ENCODE data around the gene RANBP3L. TPM values are rescaled to one million over a fixed set of nuclear protein-coding genes. Genes with fewer than 3 reads are reported as not detected.

Gene RANBP3L
- total and polyA plus RNA-seq, 10 of the 15 experiments (the other 5 are each of a cell fraction or from before 2014, with no cell fraction given), result 0.02 to 0.29 (median 0.06) TPM; not detected in 4

- SMC1A ChIA-PET (ENCODE audit: uncharacterized antibody, unreplicated experiment), result interaction anchor here (0.7 to 2.8 kb wide), 3 partner anchors 14 to 179 kb away, joined by 3 to 8 read pairs (median 3); no protein-coding TSS in a partner anchor
- no TSS peak for BruUV-seq (replicated peaks)
- Histone ChIP-seq H3K9me3 (replicated peaks; ENCODE audit: control insufficient read depth, insufficient read depth, low read length) (no peaks in the 10 kb centered on the region), H3K27me3 (replicated peaks in 1 of 2; ENCODE audit: control insufficient read depth in 2 of 2, insufficient read depth in 2 of 2, low read length in 1 of 2) (no peaks in the 10 kb centered on the region), H3K4me1 (ENCODE audit: control insufficient read depth, insufficient read depth, low read length) (no peaks in the 10 kb centered on the region), H3K9ac (ENCODE audit: control insufficient read depth, insufficient read depth, low read length) (no peak overlapping the region), H4K20me1 (ENCODE audit: control insufficient read depth, insufficient read depth) (no peaks in the 10 kb centered on the region), H3K79me2 (ENCODE audit: control insufficient read depth, insufficient read depth, low read length) (no peaks in the 10 kb centered on the region), H3K27ac (ENCODE audit: control insufficient read depth, insufficient read depth) (no peak overlapping the region), H2AFZ (ENCODE audit: control insufficient read depth, low read depth, low read length) (no peak overlapping the region), H3K4me3 (no peak overlapping the region), H3K36me3 (ENCODE audit: control insufficient read depth in 2 of 2, insufficient read depth in 2 of 2, low read length in 1 of 2) (no peaks in the 10 kb centered on the region), H3K4me2 (ENCODE audit: control insufficient read depth, insufficient read depth) (no peak overlapping the region)
- WGBS (ENCODE audit: insufficient coverage, insufficient replicate concordance, low lambda C conversion rate, missing lambda C conversion rate), result 48% methylated on average over 3 of the region's 3 CpGs
- TF ChIP-seq RCOR1 (conservative IDR thresholded peaks at IDR 0.05; ENCODE audit: low read depth, low read length), result no peak
- 0 out of 2 replicates have a peak, but pooled peaks have one; percentile 13 for TF ChIP-seq PKNOX1 (IDR thresholded peaks at IDR 0.05)
- intact Hi-C loops (cut with micrococcal nuclease; ENCODE audit: unreplicated experiment) (no loop called here), in situ Hi-C loops (cut with MboI) (no loop called here)
- DNase-seq (ENCODE audit: low read depth, low spot score), result no peak
- no peak for FAIRE-seq
- POLR2A ChIA-PET, result no interaction called here
- ATAC-seq, result no peak
- RAD21 ChIA-PET (ENCODE audit: unreplicated experiment), result interaction anchor here (1.0 kb wide), 1 partner anchor 12 kb away, joined by 3 read pairs; no protein-coding TSS in a partner anchor
- CTCF ChIA-PET, result interaction anchor here (1.1 to 4.8 kb wide), 4 partner anchors 10 to 172 kb away, joined by 4 to 22 read pairs (median 10); partner anchors contain the start of gene NADK2
Observed at GRCh38 chr5:36251218-36251617, 50.5 kb downstream of the RANBP3L start.

DNA sequence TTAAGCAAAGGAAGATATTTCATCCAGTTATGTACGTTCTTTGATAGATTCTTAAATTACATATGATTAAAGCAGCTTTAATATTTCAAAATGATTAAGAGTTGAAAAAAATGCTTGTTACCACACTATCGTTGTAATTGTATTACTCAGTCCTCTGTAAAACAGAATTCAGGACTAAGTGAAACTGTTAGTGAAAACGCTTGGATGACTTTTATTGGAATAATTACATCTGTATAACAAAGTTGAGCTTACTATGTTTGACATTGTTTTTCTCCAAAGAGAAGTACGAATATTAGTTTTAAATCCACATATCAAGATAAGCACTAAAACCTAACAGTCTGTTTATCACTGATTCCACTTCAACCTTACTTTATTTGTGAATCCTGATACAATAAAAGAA lies 51.3 kb downstream of the RANBP3L start:
- Histone ChIP-seq H3K4me2 (ENCODE audit: control insufficient read depth, insufficient read depth) (no peak overlapping the region), H2AFZ (ENCODE audit: control insufficient read depth, low read depth, low read length) (no peak overlapping the region), H3K9me3 (replicated peaks; ENCODE audit: control insufficient read depth, insufficient read depth, low read length) (no peaks in the 10 kb centered on the region), H3K4me3 (no peak overlapping the region), H3K9ac (ENCODE audit: control insufficient read depth, insufficient read depth, low read length) (no peak overlapping the region), H3K79me2 (ENCODE audit: control insufficient read depth, insufficient read depth, low read length) (no peaks in the 10 kb centered on the region), H4K20me1 (ENCODE audit: control insufficient read depth, insufficient read depth) (no peaks in the 10 kb centered on the region), H3K27ac (ENCODE audit: control insufficient read depth, insufficient read depth) (no peak overlapping the region), H3K4me1 (ENCODE audit: control insufficient read depth, insufficient read depth, low read length) (no peaks in the 10 kb centered on the region), H3K27me3 (replicated peaks in 1 of 2; ENCODE audit: control insufficient read depth in 2 of 2, insufficient read depth in 2 of 2, low read length in 1 of 2) (no peaks in the 10 kb centered on the region), H3K36me3 (ENCODE audit: control insufficient read depth in 2 of 2, insufficient read depth in 2 of 2, low read length in 1 of 2) (no peaks in the 10 kb centered on the region)
- RAD21 ChIA-PET (ENCODE audit: unreplicated experiment), result no interaction called here
- POLR2A ChIA-PET, result no interaction called here
- WGBS (ENCODE audit: insufficient coverage, insufficient replicate concordance, low lambda C conversion rate, missing lambda C conversion rate), result 72% methylated on average over 4 of the region's 4 CpGs
- FAIRE-seq, result no peak
- BruUV-seq (replicated peaks), result no TSS peak
- DNase-seq (ENCODE audit: low read depth, low spot score), result no peak
- in situ Hi-C loops (cut with MboI) (no loop called here), intact Hi-C loops (cut with micrococcal nuclease; ENCODE audit: unreplicated experiment) (no loop called here)
- SMC1A ChIA-PET (ENCODE audit: uncharacterized antibody, unreplicated experiment), result interaction anchor here (1.1 to 1.2 kb wide), 2 partner anchors 9 to 178 kb away, joined by 3 read pairs; partner anchors contain the start of gene NADK2
- CTCF ChIA-PET, result interaction anchor here (0.7 to 4.8 kb wide), 4 partner anchors 9 to 171 kb away, joined by 4 to 22 read pairs (median 10); partner anchors contain the start of gene NADK2
- no peak for ATAC-seq
- no peak for TF ChIP-seq IKZF2 (IDR thresholded peaks at IDR 0.05)
- TF ChIP-seq BHLHE40 (IDR thresholded peaks at IDR 0.05; ENCODE audit: borderline replicate concordance in 1 of 2, low read depth in 2 of 2, low read length in 1 of 2), result no peak
- TF ChIP-seq, protein P1, sequence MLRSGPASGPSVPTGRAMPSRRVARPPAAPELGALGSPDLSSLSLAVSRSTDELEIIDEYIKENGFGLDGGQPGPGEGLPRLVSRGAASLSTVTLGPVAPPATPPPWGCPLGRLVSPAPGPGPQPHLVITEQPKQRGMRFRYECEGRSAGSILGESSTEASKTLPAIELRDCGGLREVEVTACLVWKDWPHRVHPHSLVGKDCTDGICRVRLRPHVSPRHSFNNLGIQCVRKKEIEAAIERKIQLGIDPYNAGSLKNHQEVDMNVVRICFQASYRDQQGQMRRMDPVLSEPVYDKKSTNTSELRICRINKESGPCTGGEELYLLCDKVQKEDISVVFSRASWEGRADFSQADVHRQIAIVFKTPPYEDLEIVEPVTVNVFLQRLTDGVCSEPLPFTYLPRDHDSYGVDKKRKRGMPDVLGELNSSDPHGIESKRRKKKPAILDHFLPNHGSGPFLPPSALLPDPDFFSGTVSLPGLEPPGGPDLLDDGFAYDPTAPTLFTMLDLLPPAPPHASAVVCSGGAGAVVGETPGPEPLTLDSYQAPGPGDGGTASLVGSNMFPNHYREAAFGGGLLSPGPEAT (IDR thresholded peaks at IDR 0.05; ENCODE audit: low read depth), result no peak
- no peak for TF ChIP-seq NR2C2 (IDR thresholded peaks at IDR 0.05; ENCODE audit: borderline replicate concordance, control insufficient read depth, insufficient read length, low read depth)
- TF ChIP-seq ZNF207 (IDR thresholded peaks at IDR 0.05; ENCODE audit: borderline replicate concordance), result no peak
- no peak for TF ChIP-seq WRNIP1 (IDR thresholded peaks at IDR 0.05; ENCODE audit: borderline replicate concordance, low read depth, low read length)
- no peak for TF ChIP-seq SRF (IDR thresholded peaks at IDR 0.05; ENCODE audit: low read depth in 2 of 2, low read length in 2 of 2)
- TF ChIP-seq HDAC6 (IDR thresholded peaks at IDR 0.05; ENCODE audit: unreplicated experiment), result no peak
- TF ChIP-seq CBX3 (IDR thresholded peaks at IDR 0.05; ENCODE audit: borderline replicate concordance, low read depth), result no peak
- TF ChIP-seq IRF4 (IDR thresholded peaks at IDR 0.05; ENCODE audit: low read depth, low read length), result no peak
- TF ChIP-seq GATAD2B (conservative IDR thresholded peaks at IDR 0.05; ENCODE audit: low read depth), result no peak
- TF ChIP-seq MEF2B (IDR thresholded peaks at IDR 0.05; ENCODE audit: partially characterized antibody, poor library complexity, severe bottlenecking), result no peak
- TF ChIP-seq TCF3 (IDR thresholded peaks at IDR 0.05; ENCODE audit: borderline replicate concordance, insufficient read depth, low read depth, low read length), result no peak
